Coronary artery (tissue), 2 donors: Measurements from ENCODE around the gene CHAF1A.

Experiments
- DNase-seq: peaks from one replicate; pipeline ENCODE4 v3.0.0-alpha.2; 2017; ENCODE audit warnings: low spot score
- H3K27ac ChIP-seq, 2 donors: fragments of 200-600 bp; sonication (generic); one replicate each; pipeline ENCODE4 v1.5.1; 2016 to 2019
- H3K4me3 ChIP-seq: fragments of 200-600 bp; sonication (generic); 2 replicates; pipeline ENCODE4 v1.5.1; 2016; ENCODE audit warnings: mild to moderate bottlenecking, moderate library complexity
- TF ChIP-seq, protein P1 (sequence below): fragments of 200-600 bp; sonication (generic); IDR thresholded peaks from one replicate; pipeline ENCODE4 v1.5.1; 2019; ENCODE audit warnings: antibody characterized with exemption

CHAF1A gene

DNA sequence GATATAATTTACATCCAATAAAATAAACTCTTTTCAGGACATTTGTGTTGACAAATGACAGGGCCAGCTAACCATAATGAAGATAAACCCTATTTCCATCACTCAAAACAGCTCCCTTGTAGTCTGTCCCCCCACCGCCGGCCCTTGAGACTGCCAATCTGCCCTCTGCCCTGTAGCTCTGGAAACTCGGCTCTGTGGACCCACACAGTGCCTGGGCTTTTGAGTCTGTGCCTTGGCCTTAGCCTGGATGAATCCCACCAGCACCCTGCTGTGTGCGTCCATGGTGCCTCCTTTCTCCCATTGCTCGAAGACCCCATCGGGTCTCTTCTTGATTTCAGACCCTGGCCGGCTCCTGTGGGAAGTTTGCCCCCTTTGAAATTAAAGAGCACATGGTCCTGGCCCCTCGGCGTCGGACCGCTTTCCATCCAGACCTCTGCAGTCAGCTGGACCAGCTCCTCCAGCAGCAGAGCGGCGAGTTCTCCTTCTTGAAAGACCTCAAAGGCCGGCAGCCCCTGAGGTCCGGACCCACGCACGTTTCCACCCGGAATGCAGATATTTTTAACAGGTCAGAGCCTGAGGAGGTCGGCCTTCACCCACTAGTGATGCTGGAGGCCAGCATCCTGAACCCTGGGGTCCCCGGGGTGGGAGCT is 26.0 kb downstream of the CHAF1A start:
- H3K4me3 ChIP-seq: no peak overlapping the region
- TF ChIP-seq, protein P1, sequence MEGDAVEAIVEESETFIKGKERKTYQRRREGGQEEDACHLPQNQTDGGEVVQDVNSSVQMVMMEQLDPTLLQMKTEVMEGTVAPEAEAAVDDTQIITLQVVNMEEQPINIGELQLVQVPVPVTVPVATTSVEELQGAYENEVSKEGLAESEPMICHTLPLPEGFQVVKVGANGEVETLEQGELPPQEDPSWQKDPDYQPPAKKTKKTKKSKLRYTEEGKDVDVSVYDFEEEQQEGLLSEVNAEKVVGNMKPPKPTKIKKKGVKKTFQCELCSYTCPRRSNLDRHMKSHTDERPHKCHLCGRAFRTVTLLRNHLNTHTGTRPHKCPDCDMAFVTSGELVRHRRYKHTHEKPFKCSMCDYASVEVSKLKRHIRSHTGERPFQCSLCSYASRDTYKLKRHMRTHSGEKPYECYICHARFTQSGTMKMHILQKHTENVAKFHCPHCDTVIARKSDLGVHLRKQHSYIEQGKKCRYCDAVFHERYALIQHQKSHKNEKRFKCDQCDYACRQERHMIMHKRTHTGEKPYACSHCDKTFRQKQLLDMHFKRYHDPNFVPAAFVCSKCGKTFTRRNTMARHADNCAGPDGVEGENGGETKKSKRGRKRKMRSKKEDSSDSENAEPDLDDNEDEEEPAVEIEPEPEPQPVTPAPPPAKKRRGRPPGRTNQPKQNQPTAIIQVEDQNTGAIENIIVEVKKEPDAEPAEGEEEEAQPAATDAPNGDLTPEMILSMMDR: no peak
- H3K27ac ChIP-seq: no peak overlapping the region
- no peak for DNase-seq

DNA sequence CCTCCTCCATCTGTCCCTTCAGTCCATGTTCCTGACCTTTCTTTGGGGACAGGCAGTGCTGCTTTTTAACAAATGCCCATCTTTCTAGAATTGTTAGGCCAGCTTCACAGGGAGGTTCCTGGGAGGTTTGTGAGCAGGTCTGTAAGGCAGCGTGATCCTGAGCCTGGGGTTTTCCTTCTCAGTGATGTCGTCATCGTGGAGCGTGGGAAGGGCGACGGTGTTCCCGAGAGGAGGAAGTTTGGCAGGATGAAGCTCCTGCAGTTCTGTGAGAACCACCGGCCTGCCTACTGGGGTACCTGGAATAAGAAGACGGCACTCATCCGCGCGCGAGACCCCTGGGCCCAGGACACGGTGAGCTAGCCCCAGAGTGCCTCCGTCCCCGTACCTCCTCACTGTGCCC is 26.8 kb downstream of the CHAF1A start:
- DNase-seq: no peak
- Histone ChIP-seq H3K4me3 (no peak overlapping the region), H3K27ac (no peak overlapping the region)
- TF ChIP-seq, protein P1: no peak

DNA sequence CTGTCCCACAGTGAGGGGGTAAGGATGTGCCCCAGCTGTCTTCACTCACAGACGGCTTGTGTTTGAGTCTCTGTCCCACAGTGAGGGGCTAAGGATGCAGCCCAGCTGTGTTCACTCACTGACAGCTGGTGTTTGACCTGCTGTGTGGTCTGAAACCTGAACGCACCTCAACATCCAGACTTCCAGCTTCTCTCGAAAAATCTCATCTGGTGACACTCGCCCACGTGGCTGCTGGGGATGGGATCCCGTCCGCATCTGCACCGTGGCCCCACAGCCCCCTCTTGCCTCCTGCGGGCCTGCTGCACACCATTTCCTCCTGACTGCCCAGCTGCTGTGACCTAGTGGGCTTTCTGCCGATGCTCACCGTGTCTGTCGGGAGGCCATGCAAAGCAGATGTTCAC is 27.3 kb downstream of the CHAF1A start:
- Histone ChIP-seq H3K27ac (no peak overlapping the region), H3K4me3 (no peak overlapping the region)
- TF ChIP-seq, protein P1: no peak
- no peak for DNase-seq

DNA sequence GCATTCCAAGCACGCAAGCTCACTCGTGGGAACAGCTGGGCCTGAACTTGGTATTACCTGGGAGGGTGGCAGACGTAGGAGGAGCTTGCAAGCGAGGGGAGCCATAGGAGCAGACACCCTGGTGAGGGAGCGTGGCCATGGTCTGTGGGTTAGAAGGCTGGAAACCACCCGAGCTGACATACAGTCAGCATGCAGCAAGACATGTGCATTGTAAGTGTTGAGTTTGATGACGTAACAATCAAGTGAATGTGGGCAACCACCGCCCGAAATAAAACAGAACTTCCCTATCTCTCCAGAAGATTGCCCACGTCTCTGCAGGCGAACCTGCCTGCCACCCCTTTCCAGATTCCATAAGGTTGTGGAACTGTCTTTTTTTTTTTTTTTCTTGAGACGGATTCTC is 28.3 kb downstream of the CHAF1A start:
- Histone ChIP-seq H3K4me3 (no peak overlapping the region), H3K27ac (no peak overlapping the region)
- no peak for DNase-seq
- TF ChIP-seq, protein P1: no peak

DNA sequence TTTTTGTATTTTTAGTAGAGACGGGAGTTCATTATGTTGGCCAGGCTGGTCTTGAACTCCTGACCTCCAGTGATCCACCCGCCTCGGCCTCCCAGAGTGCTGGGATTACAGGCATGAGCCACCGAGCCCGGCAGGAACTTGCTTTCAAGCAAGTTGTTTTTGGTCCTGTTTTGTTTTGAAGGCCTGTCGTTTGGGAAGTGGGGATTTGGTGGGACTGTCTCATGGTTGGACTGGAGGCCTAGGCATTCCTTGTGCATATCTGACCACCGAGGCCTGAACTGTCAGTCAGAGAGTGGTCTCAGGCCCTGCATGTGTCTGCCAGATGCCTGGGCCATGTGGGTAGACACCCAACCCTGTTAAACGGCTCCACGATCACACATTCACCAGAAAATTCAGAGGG is 28.9 kb downstream of the CHAF1A start:
- Histone ChIP-seq H3K27ac (no peak overlapping the region), H3K4me3 (no peak overlapping the region)
- TF ChIP-seq, protein P1: no peak
- no peak for DNase-seq

DNA sequence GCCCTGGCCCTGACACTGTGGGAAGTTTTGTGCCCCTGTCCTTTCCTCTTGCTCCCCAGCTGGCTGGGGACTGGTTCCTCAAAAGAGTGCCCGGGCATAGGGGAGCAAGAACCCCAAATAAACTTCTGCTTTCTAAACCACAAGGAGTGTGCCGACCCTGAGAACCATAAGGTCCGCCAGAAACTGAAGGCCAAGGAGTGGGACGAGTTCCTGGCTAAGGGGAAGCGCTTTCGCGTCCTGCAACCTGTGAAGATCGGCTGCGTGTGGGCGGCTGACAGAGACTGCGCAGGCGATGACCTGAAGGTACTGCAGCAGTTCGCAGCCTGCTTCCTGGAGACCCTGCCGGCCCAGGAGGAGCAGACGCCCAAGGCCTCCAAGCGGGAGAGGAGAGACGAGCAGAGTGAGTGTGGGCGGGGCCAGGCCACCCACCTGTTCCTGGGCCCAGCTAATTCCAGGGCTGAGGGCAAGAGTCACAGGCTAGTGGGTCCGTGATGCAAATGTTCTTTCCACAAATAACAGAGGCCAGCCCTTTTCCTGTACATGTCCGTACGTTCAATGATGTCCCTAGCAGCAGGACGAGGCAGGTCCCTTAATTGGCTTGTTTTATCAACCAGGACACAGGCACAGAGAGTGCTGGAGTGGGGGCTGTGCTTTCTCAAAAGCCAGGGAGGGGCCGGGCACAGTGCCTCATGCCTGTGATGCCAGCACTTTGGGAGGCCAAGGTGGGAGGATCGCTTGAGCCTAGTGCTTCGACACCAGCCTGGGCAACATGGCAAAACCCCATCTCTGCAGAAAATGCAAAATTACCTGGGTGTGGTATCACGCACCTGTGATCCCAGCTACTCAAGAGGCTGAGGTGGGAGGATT is 29.6 kb downstream of the CHAF1A start:
- no peak for DNase-seq
- H3K27ac ChIP-seq: no peak overlapping the region
- H3K4me3 ChIP-seq: no peak overlapping the region
- TF ChIP-seq, protein P1: no peak
